DMS79 treated with DMSO at 0.1 percent for 48 hours (cell line): ENCODE data around the gene GGT1.
"Not testable (repeated sequence)": the region's sequence is repeated elsewhere in the genome, so short reads cannot be mapped to it uniquely, and the experiment has no call there.

Experiments
- DNase-seq: peaks from one replicate; lab custom pipeline; 2025; lab: John Stamatoyannopoulos, UW

GGT1 gene

GRCh38 chr22:24642307-24642706 is 39.3 kb downstream of the GGT1 start:
- not testable (repeated sequence) for DNase-seq

GRCh38 chr22:24644409-24644808 is 41.4 kb downstream of the GGT1 start:
- DNase-seq = peak; percentile 32

- DNase-seq = not testable (repeated sequence)
Observed at GRCh38 chr22:24645408-24646399, 42.7 kb downstream of the GGT1 start.

- DNase-seq = not testable (repeated sequence)
Observed at GRCh38 chr22:24646756-24647155, 43.8 kb downstream of the GGT1 start.

- not testable (repeated sequence) for DNase-seq
Observed at GRCh38 chr22:24649371-24649770, 46.4 kb downstream of the GGT1 start.

GRCh38 chr22:24650884-24651283 is 47.9 kb downstream of the GGT1 start:
- not testable (repeated sequence) for DNase-seq

GRCh38 chr22:24665395-24665794 is 62.4 kb downstream of the GGT1 start:
- DNase-seq = not testable (repeated sequence)

GRCh38 chr22:24667904-24668303 is 64.9 kb downstream of the GGT1 start:
- not testable (repeated sequence) for DNase-seq

GRCh38 chr22:24672532-24672931 is 69.5 kb downstream of the GGT1 start:
- DNase-seq = not testable (repeated sequence)
